Lower leg skin (tissue), 4 donors: ENCODE measurements around the gene TBC1D3B. TPM values are rescaled to one million over a fixed set of nuclear protein-coding genes. Genes with fewer than 3 reads are reported as not detected.
"Not testable (repeated sequence)": the region's sequence is repeated elsewhere in the genome, so short reads cannot be mapped to it uniquely, and the experiment has no call there.

Experiments
- DNase-seq, 2 donors: peaks; one replicate each; pipeline ENCODE4 v3.0.0-alpha.2; 2019; ENCODE audit warnings: low spot score in 2 of 2
- H3K4me3 ChIP-seq: fragments of 200-600 bp; sonication (generic); 2 replicates; pipeline ENCODE4 v1.5.1; 2017; ENCODE audit warnings: mild to moderate bottlenecking, low read depth; ENCODE audit not compliant: poor library complexity, severe bottlenecking
- POLR2A ChIP-seq, 2 donors: fragments of 450-650 bp; IDR thresholded peaks; one replicate each; pipeline ENCODE4 v1.6.1; 2016 to 2017; ENCODE audit warnings: antibody characterized with exemption in 2 of 2, mild to moderate bottlenecking in 1 of 2, moderate library complexity in 1 of 2
- WGBS, 2 donors: methylation state at CpG; one replicate each; pipeline ENCODE4 v1.1.5; 2018; 5-methylcytosine and 5-hydroxymethylcytosine counted together
- intact Hi-C: fragments of 100-400 bp; cut with DNase I; formaldehyde crosslinking; loops from one replicate; pipeline ENCODE4 v1.15.0; 2023; ENCODE audit warnings: low total_unique reads
- total RNA-seq, 4 donors: library from RNA; depleted of rRNA; stranded (reverse); fragments of >200 nt; gene quantifications; one replicate each; pipeline ENCODE4 v1.1.0, GENCODE V29; 2016
- TF ChIP-seq, protein P1 (sequence below), 3 donors: fragments of 450-650 bp; IDR thresholded peaks; one replicate each; pipeline ENCODE4 v1.5.1; 2016; ENCODE audit warnings: antibody characterized with exemption in 3 of 3, mild to moderate bottlenecking in 3 of 3, moderate library complexity in 2 of 3

Gene TBC1D3B
- total RNA-seq, 4 donors from 2014 or later, result 0.76 to 9.4 (median 5.8) TPM

DNA sequence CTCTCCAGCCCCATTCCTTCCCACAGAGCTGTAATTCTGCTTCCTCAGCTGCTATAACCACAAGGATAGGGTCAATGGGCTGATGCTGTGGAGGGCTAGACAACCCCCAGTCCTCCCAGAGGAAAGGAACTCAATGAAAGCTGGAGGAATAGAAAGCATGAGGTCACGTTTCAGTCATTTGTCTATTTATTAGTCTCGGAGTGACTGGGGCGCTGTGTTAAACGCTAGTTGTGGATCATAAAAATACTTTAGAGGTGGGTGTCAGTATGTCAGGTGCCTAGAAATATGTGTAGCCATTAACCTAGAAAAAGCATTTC is 20.9 kb upstream of the TBC1D3B start:
- no peak overlapping the region for H3K4me3 ChIP-seq
- no peak for DNase-seq
- intact Hi-C loops, result no loop called here
- TF ChIP-seq POLR2A (IDR thresholded peaks at IDR 0.05), result no peak
- TF ChIP-seq, protein P1, sequence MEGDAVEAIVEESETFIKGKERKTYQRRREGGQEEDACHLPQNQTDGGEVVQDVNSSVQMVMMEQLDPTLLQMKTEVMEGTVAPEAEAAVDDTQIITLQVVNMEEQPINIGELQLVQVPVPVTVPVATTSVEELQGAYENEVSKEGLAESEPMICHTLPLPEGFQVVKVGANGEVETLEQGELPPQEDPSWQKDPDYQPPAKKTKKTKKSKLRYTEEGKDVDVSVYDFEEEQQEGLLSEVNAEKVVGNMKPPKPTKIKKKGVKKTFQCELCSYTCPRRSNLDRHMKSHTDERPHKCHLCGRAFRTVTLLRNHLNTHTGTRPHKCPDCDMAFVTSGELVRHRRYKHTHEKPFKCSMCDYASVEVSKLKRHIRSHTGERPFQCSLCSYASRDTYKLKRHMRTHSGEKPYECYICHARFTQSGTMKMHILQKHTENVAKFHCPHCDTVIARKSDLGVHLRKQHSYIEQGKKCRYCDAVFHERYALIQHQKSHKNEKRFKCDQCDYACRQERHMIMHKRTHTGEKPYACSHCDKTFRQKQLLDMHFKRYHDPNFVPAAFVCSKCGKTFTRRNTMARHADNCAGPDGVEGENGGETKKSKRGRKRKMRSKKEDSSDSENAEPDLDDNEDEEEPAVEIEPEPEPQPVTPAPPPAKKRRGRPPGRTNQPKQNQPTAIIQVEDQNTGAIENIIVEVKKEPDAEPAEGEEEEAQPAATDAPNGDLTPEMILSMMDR (IDR thresholded peaks at IDR 0.05), result no peak
- WGBS, 2 donors, result 52 to 53% methylated on average over 4 of the region's 4 CpGs

DNA sequence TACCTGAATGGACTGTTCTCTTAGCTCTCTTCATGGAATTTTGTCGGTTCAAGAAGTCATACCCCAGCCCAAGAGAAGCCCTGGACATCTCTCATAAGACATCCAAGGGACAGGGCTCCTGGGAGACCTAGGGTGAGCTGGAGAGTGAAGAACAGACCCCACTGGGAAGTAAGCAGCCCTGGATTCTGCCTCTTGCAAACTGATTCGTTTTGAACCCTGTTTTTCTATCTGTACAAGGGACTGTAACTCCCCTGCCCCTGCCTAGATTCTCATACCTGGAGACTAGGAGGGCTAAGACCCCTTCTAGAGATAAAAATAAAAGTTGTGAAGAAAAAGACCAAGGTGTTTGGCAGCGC is 19.7 kb upstream of the TBC1D3B start:
- H3K4me3 ChIP-seq, result no peak overlapping the region
- TF ChIP-seq, protein P1 (IDR thresholded peaks at IDR 0.05), result no peak
- no peak for TF ChIP-seq POLR2A (IDR thresholded peaks at IDR 0.05)
- 68 to 78% methylated on average over 3 of the region's 3 CpGs for WGBS, 2 donors
- DNase-seq, result no peak
- intact Hi-C loops, result no loop called here

DNA sequence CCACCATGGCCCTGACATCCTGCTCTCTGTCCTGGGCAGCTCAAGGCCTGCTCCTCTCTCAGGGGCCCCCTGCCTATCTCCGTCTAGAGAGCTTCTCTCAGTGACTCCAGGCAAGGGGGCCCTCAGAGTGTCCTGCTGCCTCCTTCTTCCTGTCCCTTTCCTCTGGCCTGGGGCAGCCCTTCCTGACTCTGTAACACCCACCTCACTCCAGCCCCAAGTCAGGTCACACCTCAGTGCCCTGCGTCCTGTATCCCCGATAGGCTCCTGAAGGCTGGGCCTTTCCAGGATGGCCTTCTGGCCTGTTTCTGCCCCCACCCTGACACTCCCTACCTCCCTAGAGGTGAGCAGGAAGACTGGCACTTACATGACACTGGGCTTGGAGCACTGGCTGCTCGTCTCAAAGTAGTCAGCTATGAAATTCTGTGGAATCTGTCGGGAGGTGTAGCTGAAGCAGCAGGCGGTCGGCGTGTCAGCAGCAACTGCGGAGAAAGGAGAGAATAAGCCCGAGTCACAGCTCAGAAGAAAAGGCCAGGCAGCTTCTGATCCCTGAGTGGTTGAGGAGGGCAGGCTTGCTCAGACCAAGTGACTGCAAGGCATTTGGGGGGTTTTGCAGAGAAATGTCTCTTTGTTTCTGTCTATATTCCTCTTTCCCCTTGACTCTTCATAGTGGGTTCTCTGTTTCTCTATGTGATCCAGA is 19.1 kb upstream of the TBC1D3B start:
- TF ChIP-seq, protein P1 (IDR thresholded peaks at IDR 0.05), result no peak
- TF ChIP-seq POLR2A (IDR thresholded peaks at IDR 0.05), result no peak
- DNase-seq, result no peak
- intact Hi-C loops, result no loop called here
- H3K4me3 ChIP-seq, result no peak overlapping the region
- WGBS, 2 donors, result 77 to 83% methylated on average over 10 of the region's 10 CpGs

DNA sequence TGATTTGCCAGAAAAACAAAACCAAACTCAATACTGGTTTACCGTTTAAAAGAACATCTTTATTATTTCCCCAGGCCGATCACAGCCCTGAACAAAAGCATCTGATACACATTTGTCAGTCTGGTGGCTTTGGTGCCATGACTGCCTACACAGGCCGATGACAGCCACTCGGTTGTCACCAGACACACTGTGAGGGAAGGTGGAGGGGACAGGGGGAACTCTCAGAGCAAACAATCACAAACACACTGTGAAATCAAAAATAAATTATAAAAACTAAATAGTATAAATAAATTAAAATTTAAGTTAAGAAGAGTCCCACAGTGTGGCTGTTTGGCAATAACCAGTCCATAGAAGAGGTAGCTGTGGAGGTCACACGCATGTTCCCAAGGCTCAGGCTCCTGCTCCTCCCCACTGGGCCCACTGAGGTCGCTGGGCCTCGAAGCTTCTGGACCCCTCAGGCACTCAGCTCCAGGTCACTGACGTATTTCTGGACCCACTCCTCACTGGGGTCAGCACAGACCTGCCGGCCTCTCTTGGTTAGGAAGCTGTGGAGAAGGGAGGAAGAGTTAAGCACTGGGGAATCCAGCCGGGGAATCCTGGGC is 18.5 kb upstream of the TBC1D3B start:
- 85 to 87% methylated on average over 10 of the region's 10 CpGs for WGBS, 2 donors
- DNase-seq, H3K4me3 ChIP-seq, intact Hi-C loops: not testable (repeated sequence)

DNA sequence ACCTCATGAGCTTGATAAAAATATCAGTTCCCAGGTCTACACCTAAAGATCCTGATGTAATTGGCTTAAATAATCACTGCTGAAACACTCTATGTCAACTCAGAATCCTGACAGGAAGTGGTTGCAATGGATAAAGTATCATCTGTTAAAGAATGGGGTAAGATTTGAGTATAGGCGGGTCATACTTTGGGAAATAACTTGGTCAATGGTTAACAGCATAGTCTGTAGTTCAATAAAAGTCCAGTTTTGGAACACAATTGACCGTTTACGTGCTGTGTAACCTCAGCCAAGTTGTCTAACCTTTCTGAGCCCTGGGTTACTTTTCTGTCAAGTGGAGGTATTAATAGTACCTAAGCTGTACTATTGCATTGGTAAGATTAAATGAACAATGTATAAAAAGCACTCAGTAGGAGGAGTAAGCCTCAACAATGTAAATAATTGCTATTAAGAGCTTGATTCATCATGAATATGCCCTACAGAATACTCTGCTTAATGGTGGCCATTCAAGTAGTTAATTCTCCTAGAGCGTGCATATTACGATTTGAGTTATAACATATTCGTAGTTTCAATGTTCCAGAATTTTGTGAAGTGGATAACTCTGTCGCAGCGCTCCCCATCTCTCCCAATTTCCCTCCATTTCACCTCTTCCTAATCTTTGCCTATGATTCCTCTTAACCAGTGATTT is 17.9 kb upstream of the TBC1D3B start:
- DNase-seq, H3K4me3 ChIP-seq, intact Hi-C loops: not testable (repeated sequence)
- 83 to 86% methylated on average over 8 of the region's 8 CpGs for WGBS, 2 donors

DNA sequence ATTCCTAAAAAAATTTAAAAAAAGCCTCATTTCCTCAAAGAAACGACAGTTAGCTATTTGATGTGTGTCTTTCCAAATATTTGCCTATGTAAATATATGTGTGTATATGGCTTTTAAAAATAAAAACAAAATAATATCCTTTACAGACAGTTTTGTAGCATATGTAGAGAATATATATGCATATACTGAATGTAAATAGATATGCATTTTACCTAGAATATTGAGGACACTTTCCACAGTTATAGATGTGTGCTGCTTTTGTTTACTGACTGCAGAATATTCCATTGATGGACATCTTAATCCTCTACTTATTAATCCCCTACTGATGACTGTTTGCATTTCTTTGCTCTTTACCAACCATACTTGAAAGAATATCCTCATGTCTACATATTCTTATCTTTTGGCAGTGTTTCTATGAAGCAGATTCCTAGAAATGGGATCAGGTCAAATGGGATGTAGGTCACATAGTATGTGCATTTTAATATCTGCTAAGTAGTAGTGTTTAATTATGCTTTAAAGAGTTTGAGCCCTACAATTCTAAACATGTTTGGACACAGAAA is 16.9 kb upstream of the TBC1D3B start:
- DNase-seq, result no peak
- no peak overlapping the region for H3K4me3 ChIP-seq
- intact Hi-C loops, result no loop called here
- no peak for TF ChIP-seq POLR2A (IDR thresholded peaks at IDR 0.05)
- TF ChIP-seq, protein P1 (IDR thresholded peaks at IDR 0.05), result no peak
- WGBS, 2 donors, result 43 to 56% methylated on average over 1 of the region's 1 CpG

DNA sequence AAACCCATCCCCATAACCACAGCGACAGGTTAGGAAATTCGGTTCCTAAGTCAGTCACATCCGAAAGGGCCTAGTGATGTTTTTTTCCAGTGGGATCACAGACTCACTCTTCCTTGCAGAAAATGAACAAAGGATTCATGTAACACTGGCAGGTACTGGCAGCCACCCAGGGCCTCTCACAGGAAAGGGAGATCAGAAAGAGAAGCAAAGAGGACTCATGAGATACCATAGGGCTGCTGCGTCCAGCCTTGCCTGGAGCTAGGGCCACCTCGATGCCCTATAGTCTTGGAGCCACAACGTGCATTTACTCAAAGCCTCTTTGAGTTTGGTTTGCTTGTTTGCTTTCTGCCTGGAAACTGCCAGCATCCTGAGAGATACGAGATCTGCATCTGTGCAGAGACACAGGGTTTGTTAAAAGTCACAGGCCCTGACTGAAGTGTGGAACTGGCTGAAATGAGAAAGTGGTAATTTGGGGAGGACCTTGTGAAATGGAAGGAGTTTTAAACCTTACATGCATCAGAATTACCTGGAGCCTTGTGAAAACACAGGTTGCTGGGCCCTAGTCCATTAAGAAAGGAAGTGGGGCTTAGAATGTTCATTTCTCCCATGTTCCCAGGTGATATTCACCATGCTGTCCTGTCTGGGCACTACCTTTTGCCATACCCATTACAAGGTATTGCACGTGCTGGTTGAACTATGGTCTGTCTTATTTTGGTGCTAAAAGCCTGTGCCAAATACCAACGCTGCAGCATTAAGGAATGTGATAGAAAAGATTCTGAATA is 14.3 kb upstream of the TBC1D3B start:
- intact Hi-C loops, H3K4me3 ChIP-seq, DNase-seq: not testable (repeated sequence)
- 82% methylated on average over 9 of the region's 9 CpGs for WGBS, 2 donors

DNA sequence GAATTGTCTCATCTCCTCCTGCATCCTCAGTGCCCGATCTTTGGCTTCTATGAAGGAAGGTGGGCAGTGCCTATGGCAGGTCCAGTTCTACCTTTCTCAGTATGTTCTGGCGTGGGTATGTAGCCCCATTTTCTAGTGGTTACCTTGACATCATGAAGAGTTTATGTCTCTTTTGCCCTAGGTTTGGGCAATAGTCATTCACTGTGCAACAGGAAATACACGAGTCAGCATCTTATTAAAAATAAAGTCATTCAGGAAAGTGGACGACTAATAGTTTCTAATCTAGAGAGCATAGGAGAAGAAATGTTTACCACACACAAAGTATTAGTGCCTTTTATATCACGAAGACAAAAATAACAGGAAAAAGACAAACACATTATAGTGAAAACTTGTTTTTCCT is 13.6 kb upstream of the TBC1D3B start:
- intact Hi-C loops, DNase-seq, H3K4me3 ChIP-seq: not testable (repeated sequence)
- WGBS, 2 donors, result 76 to 77% methylated on average over 5 of the region's 5 CpGs
